Esophagus squamous epithelium (tissue), 4 donors: ENCODE results near the gene DPY19L1.

ENCODE experiments used
- POLR2A ChIP-seq, 4 donors: fragments of 450-650 bp; IDR thresholded peaks; one replicate each; pipeline ENCODE4 v1.6.1; 2017; ENCODE audit warnings: antibody characterized with exemption in 4 of 4, mild to moderate bottlenecking in 4 of 4, moderate library complexity in 3 of 4
- TF ChIP-seq, protein P1 (sequence below), 6 experiments: fragments of 450-650 bp in 4 of 6; fragments of 200-600 bp in 2 of 6; sonication (generic) in 2 of 6; IDR thresholded peaks; one replicate each; pipeline ENCODE4 v1.5.1; 2016 to 2019; ENCODE audit warnings: antibody characterized with exemption in 6 of 6, mild to moderate bottlenecking in 4 of 6, moderate library complexity in 4 of 6

DNA sequence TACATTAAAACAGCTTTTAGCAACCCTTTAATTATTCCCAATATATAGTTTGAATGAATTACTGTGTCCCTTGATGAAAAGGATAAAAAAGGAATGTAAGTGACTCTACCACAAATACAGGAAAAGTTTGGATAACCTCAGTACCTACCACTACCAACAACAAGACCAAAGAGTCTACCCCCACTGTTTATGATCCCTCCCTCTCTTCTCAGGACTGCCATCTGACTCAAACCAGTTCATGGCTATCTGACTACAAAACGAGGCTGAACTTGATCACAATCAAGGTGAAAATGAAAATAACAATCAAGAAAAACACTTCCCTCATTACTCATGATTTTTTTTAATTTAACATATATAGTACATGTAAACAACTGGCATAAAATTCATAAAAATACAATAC lies 108.7 kb downstream of the DPY19L1 start:
- TF ChIP-seq, protein P1, sequence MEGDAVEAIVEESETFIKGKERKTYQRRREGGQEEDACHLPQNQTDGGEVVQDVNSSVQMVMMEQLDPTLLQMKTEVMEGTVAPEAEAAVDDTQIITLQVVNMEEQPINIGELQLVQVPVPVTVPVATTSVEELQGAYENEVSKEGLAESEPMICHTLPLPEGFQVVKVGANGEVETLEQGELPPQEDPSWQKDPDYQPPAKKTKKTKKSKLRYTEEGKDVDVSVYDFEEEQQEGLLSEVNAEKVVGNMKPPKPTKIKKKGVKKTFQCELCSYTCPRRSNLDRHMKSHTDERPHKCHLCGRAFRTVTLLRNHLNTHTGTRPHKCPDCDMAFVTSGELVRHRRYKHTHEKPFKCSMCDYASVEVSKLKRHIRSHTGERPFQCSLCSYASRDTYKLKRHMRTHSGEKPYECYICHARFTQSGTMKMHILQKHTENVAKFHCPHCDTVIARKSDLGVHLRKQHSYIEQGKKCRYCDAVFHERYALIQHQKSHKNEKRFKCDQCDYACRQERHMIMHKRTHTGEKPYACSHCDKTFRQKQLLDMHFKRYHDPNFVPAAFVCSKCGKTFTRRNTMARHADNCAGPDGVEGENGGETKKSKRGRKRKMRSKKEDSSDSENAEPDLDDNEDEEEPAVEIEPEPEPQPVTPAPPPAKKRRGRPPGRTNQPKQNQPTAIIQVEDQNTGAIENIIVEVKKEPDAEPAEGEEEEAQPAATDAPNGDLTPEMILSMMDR (IDR thresholded peaks at IDR 0.05): no peak
- no peak for TF ChIP-seq POLR2A (IDR thresholded peaks at IDR 0.05)
